K562 (cell line): ENCODE results near the gene ANKRD11. TPM values are rescaled to one million over a fixed set of nuclear protein-coding genes. Genes with fewer than 3 reads are reported as not detected.

ENCODE experiments used
- ATAC-seq: fragments of 200-7000 bp; cut with Tn5 transposase; 3 replicates; pipeline ENCODE4 v1.9.1; 2020; ENCODE audit warnings: moderate library complexity
- BruUV-seq: library from RNA; stranded (reverse); fragments of 400-500 nt; replicated peaks from 2 replicates; lab custom pipeline; 2021; lab: Mats Ljungman, UMichigan
- CTCF ChIA-PET: fragments of 300-600 bp; formaldehyde crosslinking; extraction: SDS; loops from one replicate; lab custom pipeline; 2021; ENCODE audit warnings: low intra/inter-chr PET ratio; lab: Yijun Ruan, JAX
- POLR2A ChIA-PET: fragments of 300-600, 350-650 bp; sonication (Branson Sonifier 250); formaldehyde crosslinking; extraction: SDS; loops from one replicate; lab custom pipeline; 2021; ENCODE audit warnings: antibody characterized with exemption, inconsistent platforms; lab: Yijun Ruan, JAX
- DNase-seq, 4 experiments: peaks; one replicate each; pipeline versions ENCODE4 v3.0.0 to v3.0.0-alpha.2; 2011 to 2018; ENCODE audit warnings: low spot score in 3 of 4, mixed read lengths in 3 of 4; ENCODE audit errors: extremely low read depth in 1 of 4
- FAIRE-seq: peaks from 2 replicates; lab custom pipeline; 2011; peaks lifted over from hg19 to GRCh38; lab: Jason Lieb, UNC
- H2AFZ ChIP-seq: 2 replicates; pipeline ENCODE4 v1.6.0; 2011; ENCODE audit warnings: low read depth, low read length, control low read depth, inconsistent platforms
- H3K27ac ChIP-seq: fragments of 200-600 bp; 3 replicates; pipeline ENCODE4 v1.8.0; 2011; ENCODE audit warnings: low read depth, mild to moderate bottlenecking, control low read depth, inconsistent platforms, low read length, moderate library complexity, mixed read lengths; ENCODE audit errors: extremely low read depth
- H3K27me3 ChIP-seq, 2 experiments: fragments of 300-600 bp in 1 of 2; 2 replicates in 1 of 2; 3 replicates in 1 of 2; pipeline versions ENCODE4 v1.6.0 to v1.8.0; 2011; ENCODE audit warnings: inconsistent platforms in 2 of 2, low read length in 2 of 2, mild to moderate bottlenecking in 1 of 2, mixed read lengths in 1 of 2, moderate library complexity in 1 of 2; ENCODE audit not compliant: control insufficient read depth in 2 of 2, insufficient read depth in 2 of 2
- H3K36me3 ChIP-seq: fragments of 300-600 bp; 3 replicates; pipeline ENCODE4 v1.8.0; 2011; ENCODE audit warnings: mild to moderate bottlenecking, low read length, inconsistent platforms; ENCODE audit not compliant: control insufficient read depth, insufficient read depth
- H3K4me1 ChIP-seq, 2 experiments: fragments of 200-600 bp in 1 of 2; replicated peaks in 1 of 2; 2 replicates in 1 of 2; 3 replicates in 1 of 2; pipeline versions ENCODE4 v1.5.1 to v1.8.0; 2011; ENCODE audit warnings: inconsistent platforms in 2 of 2, low read length in 2 of 2, mild to moderate bottlenecking in 1 of 2, mixed read lengths in 1 of 2, moderate library complexity in 1 of 2; ENCODE audit not compliant: control insufficient read depth in 2 of 2, insufficient read depth in 2 of 2
- H3K4me2 ChIP-seq: 2 replicates; pipeline ENCODE4 v1.6.1; 2011; ENCODE audit warnings: low read length, control low read depth, inconsistent platforms, mixed read lengths; ENCODE audit not compliant: insufficient read depth
- H3K4me3 ChIP-seq: fragments of 200-600 bp; sonication (generic), shearing (Covaris generic); 2 replicates; pipeline ENCODE4 v1.5.1; 2016; ENCODE audit warnings: control low read depth, inconsistent platforms
- H3K79me2 ChIP-seq: fragments of 200-600 bp; 3 replicates; pipeline ENCODE4 v1.8.0; 2011; ENCODE audit warnings: low read length, inconsistent platforms; ENCODE audit not compliant: control insufficient read depth, insufficient read depth
- H3K9ac ChIP-seq, 2 experiments: 2 replicates each; pipeline versions ENCODE4 v1.6.0 to v1.6.1; 2011; ENCODE audit warnings: low read depth in 2 of 2, low read length in 2 of 2, control low read depth in 1 of 2, inconsistent platforms in 1 of 2, mild to moderate bottlenecking in 1 of 2, mixed read lengths in 1 of 2; ENCODE audit not compliant: insufficient read depth in 1 of 2
- H3K9me1 ChIP-seq: one replicate; pipeline ENCODE4 v1.6.0; 2011; ENCODE audit warnings: inconsistent platforms, mild to moderate bottlenecking, low read length, moderate library complexity; ENCODE audit not compliant: control insufficient read depth, insufficient read depth
- H3K9me3 ChIP-seq: replicated peaks from 2 replicates; pipeline ENCODE4 v1.5.1; 2011; ENCODE audit warnings: low read depth, low read length, inconsistent platforms; ENCODE audit not compliant: control insufficient read depth, insufficient read depth
- H4K20me1 ChIP-seq: replicated peaks from 2 replicates; pipeline ENCODE4 v1.6.1; 2011; ENCODE audit warnings: low read length, inconsistent platforms, mixed read lengths; ENCODE audit not compliant: control insufficient read depth, insufficient read depth
- WGBS: fragments of 100-300 bp; shearing (Covaris generic); methylation state at CpG from one replicate; pipeline ENCODE4 v1.1.6; 2016; ENCODE audit warnings: low coverage, mixed read lengths; ENCODE audit not compliant: insufficient coverage; ENCODE audit errors: missing lambda C conversion rate; 5-methylcytosine and 5-hydroxymethylcytosine counted together
- in situ Hi-C: fragments of 300-500 bp; cut with MboI; formaldehyde crosslinking; loops from 4 replicates; pipeline ENCODE4 v1.15.0; 2018; ENCODE audit warnings: inconsistent platforms, mixed read lengths
- intact Hi-C: fragments of 100-400 bp; cut with micrococcal nuclease; formaldehyde crosslinking; loops from 2 replicates; pipeline ENCODE4 v1.14.2; 2022
- polyA plus RNA-seq, 8 experiments: library from polyadenylated mRNA; depleted of rRNA in 4 of 8; stranded (reverse) in 5 of 8; unstranded in 3 of 8; fragments of >200 nt; fragmentation: Nextera tagmentation in 2 of 8; fragmentation: Illumina TruSeq in 1 of 8; extraction: Ambion mirVana in 2 of 8; extraction: Trizol in 1 of 8; gene quantifications; 2 replicates each; pipeline versions ENCODE4 v1.2.1 to v1.2.3, GENCODE V29; 2011 to 2014; ENCODE audit warnings: inconsistent platforms in 1 of 8, missing spikeins in 1 of 8
- total RNA-seq, 7 experiments: library from RNA; depleted of rRNA in 6 of 7; stranded (reverse); fragments of >200 nt in 6 of 7; fragmentation: Illumina TruSeq in 2 of 7; extraction: Trizol in 2 of 7; gene quantifications; 2 replicates each; pipeline versions ENCODE4 v1.2.1 to v1.2.3, GENCODE V29; 2011 to 2021; ENCODE audit warnings: low replicate concordance in 1 of 7
- TF ChIP-seq, protein P1 (sequence below): sonication (generic); formaldehyde crosslinking; IDR thresholded peaks from 2 replicates; pipeline ENCODE4 v1.8.1; 2023; ENCODE audit warnings: mild to moderate bottlenecking, missing genetic modification reagents
- TF ChIP-seq, protein P2 (sequence below): fragments of 250-450 bp; sonication (Bioruptor Pico); IDR thresholded peaks from 2 replicates; pipeline ENCODE4 v1.5.0; 2022; ENCODE audit warnings: mild to moderate bottlenecking

Gene ANKRD11
- total and polyA plus RNA-seq, 9 of the 15 experiments (the other 6 are each of a cell fraction or from before 2014, with no cell fraction given) = 4.7 to 126 (median 31.7) TPM

DNA sequence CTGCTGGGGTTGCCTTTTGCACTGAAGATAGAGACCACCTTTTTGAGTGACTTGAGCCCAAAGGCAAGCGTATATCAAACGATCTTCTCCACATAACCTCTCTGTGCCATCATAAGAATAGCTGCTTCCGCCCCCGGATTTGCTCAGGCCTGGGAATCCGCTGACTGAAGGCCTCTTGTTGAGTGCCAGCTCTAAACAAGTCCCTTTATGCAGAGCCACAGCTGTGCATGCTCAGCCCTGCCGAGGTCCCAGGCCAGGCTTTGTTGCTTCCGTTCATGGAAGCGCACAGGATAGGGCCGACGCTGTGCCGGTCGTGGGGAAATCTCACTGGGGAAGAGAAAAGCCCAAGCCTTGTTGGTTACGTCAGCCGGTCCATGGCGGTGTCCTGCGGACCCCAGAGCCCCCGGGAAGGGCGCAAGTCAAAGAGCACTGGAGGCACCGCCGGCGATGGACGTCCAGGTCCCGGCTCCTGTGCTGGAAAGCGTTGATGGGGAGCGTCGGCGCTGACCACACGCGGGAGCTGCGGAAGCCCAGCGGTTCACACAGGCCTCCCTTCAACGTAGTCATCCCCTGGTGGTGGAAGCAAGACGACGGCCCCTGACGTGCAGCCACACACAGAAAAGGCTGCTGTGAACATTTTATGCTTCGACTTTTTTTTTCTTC is 46.7 kb upstream of the ANKRD11 start:
- H3K36me3 ChIP-seq = peaks cover 76% of the 10 kb centered on the region; the same call in 2 of the 3 replicates
- H3K27ac ChIP-seq = no peak overlapping the region
- no peaks in the 10 kb centered on the region for H3K27me3 ChIP-seq
- no peak for ATAC-seq
- TF ChIP-seq, protein P1, sequence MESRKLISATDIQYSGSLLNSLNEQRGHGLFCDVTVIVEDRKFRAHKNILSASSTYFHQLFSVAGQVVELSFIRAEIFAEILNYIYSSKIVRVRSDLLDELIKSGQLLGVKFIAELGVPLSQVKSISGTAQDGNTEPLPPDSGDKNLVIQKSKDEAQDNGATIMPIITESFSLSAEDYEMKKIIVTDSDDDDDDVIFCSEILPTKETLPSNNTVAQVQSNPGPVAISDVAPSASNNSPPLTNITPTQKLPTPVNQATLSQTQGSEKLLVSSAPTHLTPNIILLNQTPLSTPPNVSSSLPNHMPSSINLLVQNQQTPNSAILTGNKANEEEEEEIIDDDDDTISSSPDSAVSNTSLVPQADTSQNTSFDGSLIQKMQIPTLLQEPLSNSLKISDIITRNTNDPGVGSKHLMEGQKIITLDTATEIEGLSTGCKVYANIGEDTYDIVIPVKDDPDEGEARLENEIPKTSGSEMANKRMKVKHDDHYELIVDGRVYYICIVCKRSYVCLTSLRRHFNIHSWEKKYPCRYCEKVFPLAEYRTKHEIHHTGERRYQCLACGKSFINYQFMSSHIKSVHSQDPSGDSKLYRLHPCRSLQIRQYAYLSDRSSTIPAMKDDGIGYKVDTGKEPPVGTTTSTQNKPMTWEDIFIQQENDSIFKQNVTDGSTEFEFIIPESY (CRISPR knock-in tag) = peak; percentile 58; the same call in 1 of the 2 replicates
- TF ChIP-seq, protein P2, sequence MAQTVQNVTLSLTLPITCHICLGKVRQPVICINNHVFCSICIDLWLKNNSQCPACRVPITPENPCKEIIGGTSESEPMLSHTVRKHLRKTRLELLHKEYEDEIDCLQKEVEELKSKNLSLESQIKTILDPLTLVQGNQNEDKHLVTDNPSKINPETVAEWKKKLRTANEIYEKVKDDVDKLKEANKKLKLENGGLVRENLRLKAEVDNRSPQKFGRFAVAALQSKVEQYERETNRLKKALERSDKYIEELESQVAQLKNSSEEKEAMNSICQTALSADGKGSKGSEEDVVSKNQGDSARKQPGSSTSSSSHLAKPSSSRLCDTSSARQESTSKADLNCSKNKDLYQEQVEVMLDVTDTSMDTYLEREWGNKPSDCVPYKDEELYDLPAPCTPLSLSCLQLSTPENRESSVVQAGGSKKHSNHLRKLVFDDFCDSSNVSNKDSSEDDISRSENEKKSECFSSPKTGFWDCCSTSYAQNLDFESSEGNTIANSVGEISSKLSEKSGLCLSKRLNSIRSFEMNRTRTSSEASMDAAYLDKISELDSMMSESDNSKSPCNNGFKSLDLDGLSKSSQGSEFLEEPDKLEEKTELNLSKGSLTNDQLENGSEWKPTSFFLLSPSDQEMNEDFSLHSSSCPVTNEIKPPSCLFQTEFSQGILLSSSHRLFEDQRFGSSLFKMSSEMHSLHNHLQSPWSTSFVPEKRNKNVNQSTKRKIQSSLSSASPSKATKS = no peak
- H3K79me2 ChIP-seq = no peaks in the 10 kb centered on the region
- H3K9me3 ChIP-seq = no peaks in the 10 kb centered on the region
- no peak overlapping the region for H2AFZ ChIP-seq
- H3K4me2 ChIP-seq = no peak overlapping the region
- no peak for DNase-seq
- ChIA-PET CTCF (no interaction called here), POLR2A (no interaction called here)
- in situ Hi-C loops = no loop called here
- peaks cover 0 to 16% of the 10 kb centered on the region in 2 experiments; a peak in 3 of 5 replicates for H3K4me1 ChIP-seq
- WGBS = 91% methylated on average over 34 of the region's 36 CpGs
- H4K20me1 ChIP-seq = 0 out of 2 replicates have a peak, but pooled peaks cover 6% of the 10 kb centered on the region
- H3K9me1 ChIP-seq = no peaks in the 10 kb centered on the region
- no peak for FAIRE-seq
- intact Hi-C loops = no loop called here
- no peak overlapping the region for H3K4me3 ChIP-seq
- no TSS peak for BruUV-seq
- H3K9ac ChIP-seq = no peak overlapping the region
